ENCODE measurements around the gene XPO4.

DNA sequence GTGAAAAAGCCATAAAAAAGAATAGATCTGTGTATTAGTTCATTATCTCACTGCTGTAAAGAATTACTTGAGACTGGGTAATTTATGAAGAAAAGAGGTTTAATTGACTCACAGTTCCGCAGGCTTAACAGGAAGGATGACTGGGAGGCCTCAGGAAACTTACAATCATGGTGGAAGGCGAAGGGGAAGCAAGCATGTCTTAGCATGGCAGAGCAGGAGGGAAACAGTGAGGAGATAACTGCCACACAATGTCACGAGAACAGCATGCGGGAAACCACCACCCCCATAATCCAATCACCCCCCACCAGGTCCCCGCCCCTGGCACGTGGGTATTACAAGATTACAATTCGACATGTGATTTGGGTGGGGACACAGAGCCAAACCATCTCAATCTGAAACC, 89.7 kb downstream of the XPO4 start:
- TF ChIP-seq, protein P1, sequence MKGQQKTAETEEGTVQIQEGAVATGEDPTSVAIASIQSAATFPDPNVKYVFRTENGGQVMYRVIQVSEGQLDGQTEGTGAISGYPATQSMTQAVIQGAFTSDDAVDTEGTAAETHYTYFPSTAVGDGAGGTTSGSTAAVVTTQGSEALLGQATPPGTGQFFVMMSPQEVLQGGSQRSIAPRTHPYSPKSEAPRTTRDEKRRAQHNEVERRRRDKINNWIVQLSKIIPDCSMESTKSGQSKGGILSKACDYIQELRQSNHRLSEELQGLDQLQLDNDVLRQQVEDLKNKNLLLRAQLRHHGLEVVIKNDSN (IDR thresholded peaks at IDR 0.05) = no peak
- TF ChIP-seq EGR1 (IDR thresholded peaks at IDR 0.05) (no peak), TCF12 (IDR thresholded peaks at IDR 0.05; ENCODE audit: low read depth) (no peak), TAF1 (IDR thresholded peaks at IDR 0.05; ENCODE audit: low read depth) (no peak), CEBPB (IDR thresholded peaks at IDR 0.05) (no peak), YY1 (IDR thresholded peaks at IDR 0.05; ENCODE audit: low read depth) (no peak), RAD21 (IDR thresholded peaks at IDR 0.05; ENCODE audit: low read depth) (no peak), FOXM1 (IDR thresholded peaks at IDR 0.05; ENCODE audit: borderline replicate concordance, low read depth) (no peak), NFIC (IDR thresholded peaks at IDR 0.05) (no peak), CREB1 (IDR thresholded peaks at IDR 0.05; ENCODE audit: low read depth) (no peak), EP300 (IDR thresholded peaks at IDR 0.05; ENCODE audit: borderline replicate concordance) (no peak), TEAD4 (IDR thresholded peaks at IDR 0.05) (no peak)
- TF ChIP-seq, protein P2, sequence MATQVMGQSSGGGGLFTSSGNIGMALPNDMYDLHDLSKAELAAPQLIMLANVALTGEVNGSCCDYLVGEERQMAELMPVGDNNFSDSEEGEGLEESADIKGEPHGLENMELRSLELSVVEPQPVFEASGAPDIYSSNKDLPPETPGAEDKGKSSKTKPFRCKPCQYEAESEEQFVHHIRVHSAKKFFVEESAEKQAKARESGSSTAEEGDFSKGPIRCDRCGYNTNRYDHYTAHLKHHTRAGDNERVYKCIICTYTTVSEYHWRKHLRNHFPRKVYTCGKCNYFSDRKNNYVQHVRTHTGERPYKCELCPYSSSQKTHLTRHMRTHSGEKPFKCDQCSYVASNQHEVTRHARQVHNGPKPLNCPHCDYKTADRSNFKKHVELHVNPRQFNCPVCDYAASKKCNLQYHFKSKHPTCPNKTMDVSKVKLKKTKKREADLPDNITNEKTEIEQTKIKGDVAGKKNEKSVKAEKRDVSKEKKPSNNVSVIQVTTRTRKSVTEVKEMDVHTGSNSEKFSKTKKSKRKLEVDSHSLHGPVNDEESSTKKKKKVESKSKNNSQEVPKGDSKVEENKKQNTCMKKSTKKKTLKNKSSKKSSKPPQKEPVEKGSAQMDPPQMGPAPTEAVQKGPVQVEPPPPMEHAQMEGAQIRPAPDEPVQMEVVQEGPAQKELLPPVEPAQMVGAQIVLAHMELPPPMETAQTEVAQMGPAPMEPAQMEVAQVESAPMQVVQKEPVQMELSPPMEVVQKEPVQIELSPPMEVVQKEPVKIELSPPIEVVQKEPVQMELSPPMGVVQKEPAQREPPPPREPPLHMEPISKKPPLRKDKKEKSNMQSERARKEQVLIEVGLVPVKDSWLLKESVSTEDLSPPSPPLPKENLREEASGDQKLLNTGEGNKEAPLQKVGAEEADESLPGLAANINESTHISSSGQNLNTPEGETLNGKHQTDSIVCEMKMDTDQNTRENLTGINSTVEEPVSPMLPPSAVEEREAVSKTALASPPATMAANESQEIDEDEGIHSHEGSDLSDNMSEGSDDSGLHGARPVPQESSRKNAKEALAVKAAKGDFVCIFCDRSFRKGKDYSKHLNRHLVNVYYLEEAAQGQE (IDR thresholded peaks at IDR 0.05; ENCODE audit: low read depth) = no peak
- TF ChIP-seq, protein P3, sequence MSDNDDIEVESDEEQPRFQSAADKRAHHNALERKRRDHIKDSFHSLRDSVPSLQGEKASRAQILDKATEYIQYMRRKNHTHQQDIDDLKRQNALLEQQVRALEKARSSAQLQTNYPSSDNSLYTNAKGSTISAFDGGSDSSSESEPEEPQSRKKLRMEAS (IDR thresholded peaks at IDR 0.05) = no peak

All from Ishikawa (cell line).